Fibroblast of upper back skin (primary cell): ENCODE data around the gene SLC27A2.
A peak's percentile ranks its signal among the peaks of the same experiment; 100 is the strongest.

Source experiments
- DNase-seq: peaks from one replicate; pipeline ENCODE4 v3.0.0-alpha.2; 2013

SLC27A2 gene

DNA sequence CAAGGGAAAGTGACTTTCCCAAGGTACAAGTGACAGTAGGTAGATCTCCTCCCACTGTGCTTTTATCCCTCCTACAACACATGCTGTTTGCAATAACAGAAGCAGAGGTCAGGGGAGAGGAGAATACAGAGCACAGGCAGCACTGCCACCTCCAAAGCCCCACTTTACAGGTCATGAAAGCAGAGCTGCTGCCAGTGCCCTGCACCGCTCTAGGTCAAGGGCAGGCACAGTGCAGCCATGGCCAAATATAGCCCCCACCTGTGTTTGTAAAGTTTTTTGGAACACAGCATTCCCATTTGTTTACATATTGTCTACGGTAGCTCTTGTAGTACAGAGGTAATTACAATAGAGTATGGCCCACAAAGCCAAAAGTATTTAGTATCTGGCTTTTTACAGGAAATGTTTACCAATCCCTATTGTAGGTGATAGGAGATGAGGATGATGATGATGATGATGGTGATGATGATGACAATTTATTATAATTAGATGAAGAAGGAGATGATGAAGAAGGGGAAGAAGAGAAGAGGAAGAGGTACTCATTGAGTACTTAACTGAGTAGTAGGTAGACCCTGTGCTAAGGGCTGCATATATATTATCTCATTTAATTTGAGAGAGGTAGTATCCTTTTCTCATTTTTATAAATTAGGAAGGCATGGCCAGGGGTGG lies 63.1 kb downstream of the SLC27A2 start:
- DNase-seq = no peak

DNA sequence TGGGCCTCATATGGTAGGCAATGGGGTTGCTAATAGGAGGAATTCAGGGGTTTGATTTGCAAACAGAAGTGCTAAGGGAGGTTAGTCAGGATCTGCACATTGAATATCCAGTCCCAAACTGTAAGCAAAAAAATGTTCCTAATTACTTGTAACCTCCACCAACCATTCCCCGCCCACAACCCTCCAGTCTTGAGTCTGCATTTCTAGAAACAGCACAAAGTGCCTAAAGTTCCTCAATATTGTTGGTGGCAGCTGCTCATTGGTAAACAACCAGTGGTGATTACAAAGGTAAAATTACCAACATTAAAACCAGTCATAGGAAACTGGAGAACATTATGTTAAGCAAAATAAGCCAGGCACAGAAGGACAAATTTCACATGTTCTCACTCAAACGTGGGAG lies 64.6 kb downstream of the SLC27A2 start:
- DNase-seq = no peak

- no peak for DNase-seq
These were observed 66.0 kb downstream of the SLC27A2 start for GRCh38 chr15:50247819-50248655.

- DNase-seq = no peak
These were observed 67.1 kb downstream of the SLC27A2 start for GRCh38 chr15:50248994-50249582.

GRCh38 chr15:50249704-50250103 lies 67.7 kb downstream of the SLC27A2 start:
- DNase-seq = peak; percentile 14

- no peak for DNase-seq
These were observed 68.9 kb downstream of the SLC27A2 start for GRCh38 chr15:50250760-50251394.

- DNase-seq = peak; percentile 22
These were observed 69.7 kb downstream of the SLC27A2 start for GRCh38 chr15:50251638-50252182.

- no peak for DNase-seq
These were observed 70.6 kb downstream of the SLC27A2 start for GRCh38 chr15:50252556-50252955.

- DNase-seq = peak; percentile 54
These were observed 74.4 kb downstream of the SLC27A2 start for GRCh38 chr15:50256188-50257041.

DNA sequence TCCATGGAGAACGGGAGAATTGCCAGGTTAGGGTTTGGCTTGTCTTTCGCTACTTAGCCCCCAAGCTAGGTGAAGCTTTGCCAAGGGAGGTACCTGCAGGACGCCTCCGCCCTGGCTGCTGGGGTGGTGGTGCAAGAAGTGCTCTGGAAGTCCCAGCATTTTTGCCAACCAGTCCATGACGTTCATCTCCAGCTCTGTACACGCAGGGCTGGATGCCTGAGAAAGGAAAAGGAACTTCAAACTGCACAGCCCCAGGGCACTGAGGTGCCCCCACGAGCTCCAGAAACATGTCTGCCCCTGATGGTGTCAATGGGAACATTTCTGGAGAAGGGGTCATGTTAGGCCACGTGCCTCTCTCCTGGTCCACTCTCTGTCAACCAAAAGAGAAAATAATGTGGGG lies 75.3 kb downstream of the SLC27A2 start:
- no peak for DNase-seq

DNA sequence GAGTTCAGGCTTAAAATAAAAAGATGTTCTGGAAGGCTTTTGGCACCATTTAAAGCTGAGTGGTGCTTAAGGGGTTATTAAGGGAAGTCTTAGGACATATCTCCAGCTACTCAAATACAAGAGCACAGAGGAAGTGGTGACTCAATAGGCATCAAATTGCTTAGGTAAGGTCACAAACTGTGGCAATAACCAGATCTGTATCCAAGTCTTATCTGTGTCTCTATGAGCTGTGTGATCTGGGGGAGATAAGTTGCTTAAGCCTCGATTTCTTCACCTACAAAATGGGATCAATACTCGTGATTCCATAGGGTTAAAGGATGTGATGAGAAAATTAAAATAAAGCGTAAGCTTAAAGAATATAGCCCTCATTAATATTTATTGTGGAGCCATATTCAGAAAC lies 75.9 kb downstream of the SLC27A2 start:
- DNase-seq = peak; percentile 17

DNA sequence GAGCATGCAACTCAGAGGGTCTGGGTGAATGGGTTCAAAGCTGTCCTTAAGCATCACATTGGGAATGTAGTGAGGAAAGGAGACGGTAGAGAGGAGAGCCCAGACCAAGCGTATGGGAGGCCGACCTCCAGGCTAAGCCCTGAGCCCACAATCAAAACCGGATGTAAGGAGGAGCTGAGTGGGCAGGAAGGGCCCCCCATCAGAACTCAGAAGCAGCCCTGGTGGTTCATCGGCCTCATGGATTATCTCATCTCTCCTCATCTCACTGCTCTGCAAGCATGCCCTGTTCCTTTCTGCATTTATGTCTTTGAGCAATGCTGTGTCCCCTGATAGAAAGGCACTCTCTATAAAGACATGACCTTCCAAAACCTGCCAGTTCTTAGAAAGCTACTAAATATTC lies 77.3 kb downstream of the SLC27A2 start:
- no peak for DNase-seq

- no peak for DNase-seq
These were observed 79.0 kb downstream of the SLC27A2 start for GRCh38 chr15:50260969-50261496.

GRCh38 chr15:50261981-50262380 lies 80.0 kb downstream of the SLC27A2 start:
- DNase-seq = no peak

DNA sequence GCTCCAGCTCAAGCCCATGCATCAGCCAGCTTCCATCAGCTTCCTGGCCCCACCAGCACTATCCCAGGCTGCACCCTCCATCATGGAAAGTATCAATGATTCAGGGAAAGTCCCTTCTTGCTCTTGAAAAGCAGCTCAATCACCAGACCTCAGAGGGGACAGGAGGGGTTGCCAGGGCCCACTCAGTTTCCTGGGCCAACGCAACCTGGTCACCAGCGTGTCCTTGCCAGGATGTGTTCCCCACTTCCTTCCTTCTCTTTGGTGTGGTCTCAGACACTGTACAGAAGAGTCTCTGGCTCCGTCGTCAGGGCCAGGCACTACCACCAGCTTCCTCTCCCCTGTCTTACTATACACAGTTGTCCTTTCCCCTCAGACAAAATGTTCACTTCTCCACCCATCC lies 80.5 kb downstream of the SLC27A2 start:
- no peak for DNase-seq

DNA sequence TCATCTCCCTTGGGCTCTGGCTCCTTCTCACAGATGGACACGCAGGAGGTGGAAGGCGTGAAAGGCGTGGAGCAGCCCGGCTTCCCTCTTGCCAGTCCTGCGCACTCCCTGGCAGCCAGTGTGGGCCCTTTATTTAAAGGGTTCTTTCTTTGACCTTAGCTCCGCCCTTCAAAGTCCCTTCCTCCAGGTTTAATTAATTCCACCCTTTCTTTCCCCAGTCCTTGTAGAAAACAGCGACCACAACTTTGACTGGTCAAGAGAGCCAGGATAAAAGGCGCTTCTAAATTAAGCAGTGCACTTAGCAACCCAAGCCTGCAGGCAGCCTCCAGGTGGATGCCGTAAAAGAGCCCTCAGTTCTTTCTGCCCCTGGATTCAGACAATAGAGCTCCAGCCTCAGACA lies 83.6 kb downstream of the SLC27A2 start, which contains the start of gene HDC:
Gene HDC, minus strand, starts transcription at position 107 of the 400 bp plus-strand sequence. Its CDS starts 103 bp downstream, at position 4.
- DNase-seq = no peak

GRCh38 chr15:50267577-50267976 lies 85.6 kb downstream of the SLC27A2 start:
- DNase-seq = no peak

- no peak for DNase-seq
These were observed 93.1 kb downstream of the SLC27A2 start for GRCh38 chr15:50275091-50275490.

- no peak for DNase-seq
These were observed 93.9 kb downstream of the SLC27A2 start for GRCh38 chr15:50275908-50276307.

- no peak for DNase-seq
These were observed 95.4 kb downstream of the SLC27A2 start for GRCh38 chr15:50277370-50277769.

DNA sequence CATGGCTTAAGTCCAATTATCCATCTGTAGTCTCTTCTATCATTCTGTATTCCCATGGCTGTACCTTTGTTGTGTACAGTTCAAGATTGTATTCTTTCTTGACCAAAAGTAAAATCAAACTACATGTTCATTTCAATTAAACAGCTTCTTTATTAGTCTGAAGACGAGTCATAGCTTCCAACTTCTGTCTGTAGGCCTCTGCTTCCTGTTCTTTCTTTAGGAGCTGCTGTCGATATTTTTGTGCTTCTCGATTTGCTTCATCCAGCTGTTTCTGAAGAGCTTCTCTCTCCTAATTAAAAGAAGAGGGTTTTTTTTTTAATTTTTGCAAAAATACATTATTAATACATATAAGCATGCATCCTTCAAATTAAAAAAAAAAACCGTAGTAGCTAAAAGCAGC lies 96.5 kb downstream of the SLC27A2 start:
- no peak for DNase-seq

- no peak for DNase-seq
These were observed 98.3 kb downstream of the SLC27A2 start for GRCh38 chr15:50280271-50280670.
